ENCODE measurements around the gene GPATCH8. TPM values are rescaled to one million over a fixed set of nuclear protein-coding genes. Genes with fewer than 3 reads are reported as not detected.

The GPATCH8 gene
- polyA plus RNA-seq, 3 donors = 8.8 to 15.9 (median 14.9) TPM

GRCh38 chr17:44397479-44398440 is 105.4 kb downstream of the GPATCH8 start:
- 96% methylated on average over 7 of the region's 8 CpGs for WGBS (ENCODE audit: insufficient coverage)
- Histone ChIP-seq H2AFZ (ENCODE audit: insufficient read depth, low read depth, low read length, poor library complexity, severe bottlenecking) (no peak overlapping the region), H3K27ac (ENCODE audit: low read depth in 1 of 2, low read length in 2 of 2) (no peak overlapping the region), H3K9me3 (replicated peaks in 1 of 2; ENCODE audit: control insufficient read depth in 1 of 2, insufficient read depth in 1 of 2, low read length in 2 of 2) (no peaks in the 10 kb centered on the region), H4K20me1 (ENCODE audit: insufficient read depth, low read length) (no peaks in the 10 kb centered on the region), H3K79me2 (ENCODE audit: insufficient read depth, low read length) (no peaks in the 10 kb centered on the region), H3K4me1 (ENCODE audit: control insufficient read depth in 1 of 2, insufficient read depth in 2 of 2, low read length in 2 of 2) (no peaks in the 10 kb centered on the region), H3K27me3 (ENCODE audit: control insufficient read depth in 2 of 2, insufficient read depth in 2 of 2, low read length in 2 of 2) (no peaks in the 10 kb centered on the region), H3K36me3 (replicated peaks in 1 of 2; ENCODE audit: control insufficient read depth in 1 of 2, insufficient read depth in 2 of 2, low read length in 2 of 2) (peaks cover 46 to 63% of the 10 kb centered on the region in 2 donors), H3K9ac (ENCODE audit: insufficient read depth, low read length, poor library complexity, severe bottlenecking) (no peak overlapping the region), H3K4me2 (replicated peaks; ENCODE audit: extremely low read depth, low read length, poor library complexity, severe bottlenecking) (no peak overlapping the region), H3K4me3 (replicated peaks in 1 of 3; ENCODE audit: low read depth in 2 of 3, low read length in 3 of 3) (no peak overlapping the region)
- H3K36me3 Mint-ChIP-seq = peaks cover 58 to 65% of the 10 kb centered on the region in 2 donors
- H3K9me3 Mint-ChIP-seq = peaks cover 0 to 2% (median 0%) of the 10 kb centered on the region in 7 donors
- peak overlapping the region in 1 of 7 donors; percentile 46 for H3K27ac Mint-ChIP-seq
- TF ChIP-seq CTCF (IDR thresholded peaks at IDR 0.05) = no peak
- no peak for DNase-seq
- intact Hi-C loops (cut with micrococcal nuclease) = no loop called here
- H3K27me3 Mint-ChIP-seq (ENCODE audit: low read depth in 3 of 3) = peaks cover 0 to 2% (median 0%) of the 10 kb centered on the region in 3 donors
- H3K4me3 Mint-ChIP-seq = no peak overlapping the region
- no peaks in the 10 kb centered on the region for H3K4me1 Mint-ChIP-seq

- Histone ChIP-seq H3K9ac (ENCODE audit: insufficient read depth, low read length, poor library complexity, severe bottlenecking) (no peak overlapping the region), H3K9me3 (replicated peaks in 1 of 2; ENCODE audit: control insufficient read depth in 1 of 2, insufficient read depth in 1 of 2, low read length in 2 of 2) (no peaks in the 10 kb centered on the region), H3K27ac (ENCODE audit: low read depth in 1 of 2, low read length in 2 of 2) (no peak overlapping the region), H2AFZ (ENCODE audit: insufficient read depth, low read depth, low read length, poor library complexity, severe bottlenecking) (no peak overlapping the region), H3K4me3 (replicated peaks in 1 of 3; ENCODE audit: low read depth in 2 of 3, low read length in 3 of 3) (no peak overlapping the region), H4K20me1 (ENCODE audit: insufficient read depth, low read length) (no peaks in the 10 kb centered on the region), H3K27me3 (ENCODE audit: control insufficient read depth in 2 of 2, insufficient read depth in 2 of 2, low read length in 2 of 2) (no peaks in the 10 kb centered on the region), H3K4me2 (replicated peaks; ENCODE audit: extremely low read depth, low read length, poor library complexity, severe bottlenecking) (no peak overlapping the region), H3K36me3 (replicated peaks in 1 of 2; ENCODE audit: control insufficient read depth in 1 of 2, insufficient read depth in 2 of 2, low read length in 2 of 2) (peaks cover 44 to 57% of the 10 kb centered on the region in 2 donors), H3K79me2 (ENCODE audit: insufficient read depth, low read length) (no peaks in the 10 kb centered on the region), H3K4me1 (ENCODE audit: control insufficient read depth in 1 of 2, insufficient read depth in 2 of 2, low read length in 2 of 2) (no peaks in the 10 kb centered on the region)
- Mint-ChIP-seq H3K4me3 (no peak overlapping the region), H3K27ac (no peak overlapping the region), H3K27me3 (ENCODE audit: low read depth in 3 of 3) (peaks cover 0 to 4% (median 0%) of the 10 kb centered on the region in 3 donors), H3K9me3 (peaks cover 0 to 2% (median 0%) of the 10 kb centered on the region in 7 donors), H3K4me1 (no peaks in the 10 kb centered on the region), H3K36me3 (peaks cover 52 to 57% of the 10 kb centered on the region in 2 donors)
- intact Hi-C loops (cut with micrococcal nuclease) = no loop called here
- WGBS (ENCODE audit: insufficient coverage) = 100% methylated on average over 1 of the region's 5 CpGs
- no peak for TF ChIP-seq CTCF (IDR thresholded peaks at IDR 0.05)
- DNase-seq = no peak
Measured at GRCh38 chr17:44396946-44397345, 106.3 kb downstream of the GPATCH8 start.
